Measurements from ENCODE around the gene TMEM237.
"Not testable (repeated sequence)": the region's sequence is repeated elsewhere in the genome, so short reads cannot be mapped to it uniquely, and the experiment has no call there.

TMEM237 gene, protein sequence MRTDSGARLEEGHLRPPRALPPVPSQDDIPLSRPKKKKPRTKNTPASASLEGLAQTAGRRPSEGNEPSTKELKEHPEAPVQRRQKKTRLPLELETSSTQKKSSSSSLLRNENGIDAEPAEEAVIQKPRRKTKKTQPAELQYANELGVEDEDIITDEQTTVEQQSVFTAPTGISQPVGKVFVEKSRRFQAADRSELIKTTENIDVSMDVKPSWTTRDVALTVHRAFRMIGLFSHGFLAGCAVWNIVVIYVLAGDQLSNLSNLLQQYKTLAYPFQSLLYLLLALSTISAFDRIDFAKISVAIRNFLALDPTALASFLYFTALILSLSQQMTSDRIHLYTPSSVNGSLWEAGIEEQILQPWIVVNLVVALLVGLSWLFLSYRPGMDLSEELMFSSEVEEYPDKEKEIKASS

DNA sequence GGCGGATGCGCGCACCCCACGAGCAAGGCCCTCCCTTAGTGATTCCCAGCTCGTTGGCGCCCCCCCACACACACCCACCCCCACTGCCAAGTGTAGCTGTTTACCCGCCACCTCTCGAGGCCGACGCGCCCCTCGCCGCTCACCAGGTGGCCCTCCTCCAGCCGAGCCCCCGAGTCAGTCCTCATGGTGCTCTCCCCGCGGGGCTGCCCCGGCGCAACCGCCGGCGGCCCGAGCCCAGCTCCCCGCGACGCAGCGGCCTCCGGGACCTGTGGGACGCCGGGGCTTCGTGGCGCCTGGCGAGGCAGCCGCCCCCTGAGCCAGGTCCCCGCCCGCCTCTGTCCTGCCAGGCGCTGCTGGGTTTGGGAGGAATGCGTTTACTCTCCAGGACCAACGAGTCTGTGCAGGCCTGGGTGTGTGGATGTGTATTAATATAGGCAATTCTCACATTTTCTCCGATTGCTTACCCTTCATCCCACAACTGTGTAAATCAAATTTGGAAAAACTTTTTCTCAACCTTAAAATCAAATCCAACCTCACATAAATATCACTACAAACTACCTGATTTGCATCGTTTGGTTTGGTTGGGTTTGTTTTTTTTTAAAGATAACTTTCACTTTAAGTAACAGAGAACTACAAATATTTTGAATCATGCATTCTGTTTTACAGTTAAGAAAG lies at the start of gene TMEM237:
Gene TMEM237 (minus strand): TSS at position 288 of the 675 bp plus-strand sequence. CDS start 103 bp downstream, at position 185.
- peak; percentile 30 for DNase-seq

DNA sequence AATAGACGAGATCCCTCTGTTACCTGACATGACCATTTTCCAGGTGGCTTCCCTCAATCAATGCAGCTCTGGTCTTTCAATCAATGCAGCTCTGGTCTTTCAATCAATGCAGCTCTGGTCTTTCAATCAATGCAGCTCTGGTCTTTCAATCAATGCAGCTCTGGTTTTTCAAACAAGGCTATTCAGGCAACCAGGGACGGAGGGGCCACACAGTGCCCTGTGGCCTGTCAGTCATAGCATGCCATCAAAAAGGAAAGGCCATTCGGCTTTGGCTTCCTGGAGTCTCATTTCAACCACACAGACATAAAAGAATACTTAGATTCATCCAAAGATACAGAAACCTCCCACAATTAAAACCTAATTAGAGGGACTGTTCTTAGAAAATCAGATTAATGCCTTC lies 41.9 kb upstream of the TMEM237 start:
- DNase-seq, result no peak

DNA sequence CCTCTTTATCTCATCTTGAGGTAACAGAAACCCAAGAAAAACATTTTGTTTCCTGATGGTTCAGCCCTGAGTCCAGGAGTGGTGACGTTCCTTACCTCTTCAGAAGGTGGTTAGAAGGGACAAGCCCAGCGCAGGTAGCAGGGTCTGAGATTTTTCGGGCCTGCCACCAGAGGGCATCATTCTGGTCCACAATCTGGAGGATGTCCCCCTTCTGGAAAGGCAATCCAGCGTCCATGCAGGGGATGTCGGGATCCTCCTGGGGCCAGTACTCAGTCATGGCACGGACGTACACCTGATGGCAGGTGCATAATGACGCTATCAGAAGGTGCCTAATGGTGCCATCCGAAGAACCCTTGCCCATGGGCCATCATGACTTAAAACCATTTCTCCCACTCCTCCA lies 37.4 kb upstream of the TMEM237 start:
- peak; percentile 30 for DNase-seq

DNA sequence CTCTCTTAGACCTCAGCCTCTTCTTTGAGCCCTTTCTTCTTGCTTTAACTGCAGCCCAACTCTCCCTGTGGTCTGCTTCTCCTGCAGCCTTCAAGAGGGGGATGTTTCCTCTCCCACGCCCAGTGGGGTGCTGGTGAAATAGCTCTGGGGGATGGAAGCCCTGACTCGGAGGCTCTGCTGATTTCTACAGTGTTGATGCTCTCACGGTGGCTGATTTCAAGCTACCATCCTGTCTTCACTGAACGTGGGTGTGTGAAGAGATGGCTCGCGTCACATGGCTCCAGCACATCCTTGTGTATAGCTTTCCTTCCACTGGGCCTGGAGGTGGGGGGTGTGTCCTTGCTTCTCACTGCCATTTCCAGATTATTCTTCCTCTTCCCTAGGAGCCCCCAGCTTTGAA lies 35.1 kb upstream of the TMEM237 start:
- DNase-seq, result no peak

DNA sequence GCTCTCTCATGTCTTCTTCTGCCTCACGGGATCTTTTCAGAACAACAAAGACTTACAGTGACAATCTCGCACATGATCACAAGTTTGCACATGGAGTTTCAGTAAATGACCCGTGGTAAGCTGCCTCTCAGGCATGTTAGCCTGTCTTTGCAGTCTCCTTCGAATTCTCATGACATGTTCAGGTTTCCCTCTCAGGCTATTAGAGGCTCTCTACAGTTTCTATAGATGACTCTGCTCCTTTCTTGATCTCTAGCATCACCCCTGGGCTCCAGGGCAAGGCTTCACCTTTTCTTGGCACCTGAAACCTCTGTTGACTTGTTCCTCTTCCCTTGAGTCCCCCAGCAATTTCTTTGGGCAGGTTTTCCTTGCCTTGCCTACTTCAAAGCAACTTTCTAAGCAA lies 32.2 kb upstream of the TMEM237 start:
- no peak for DNase-seq

DNA sequence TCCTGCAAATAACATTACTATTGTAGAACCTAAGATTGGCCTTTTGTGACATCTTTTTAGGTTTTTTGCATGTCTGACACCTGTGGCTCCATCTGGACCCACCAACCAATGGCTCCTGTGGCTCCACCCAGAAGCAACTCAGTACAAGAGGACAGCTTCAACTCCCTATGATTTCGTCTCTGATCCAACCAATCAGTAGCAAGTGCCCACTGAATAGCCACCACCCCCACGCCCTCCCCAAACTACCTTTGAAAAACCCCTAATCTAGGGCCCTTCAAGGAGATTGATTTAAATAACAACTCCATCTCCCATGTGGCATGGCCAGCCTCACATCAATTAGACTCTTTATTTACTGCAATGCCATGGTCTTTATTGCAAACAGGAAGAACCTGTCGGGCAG lies 31.5 kb upstream of the TMEM237 start:
- DNase-seq, result no peak

DNA sequence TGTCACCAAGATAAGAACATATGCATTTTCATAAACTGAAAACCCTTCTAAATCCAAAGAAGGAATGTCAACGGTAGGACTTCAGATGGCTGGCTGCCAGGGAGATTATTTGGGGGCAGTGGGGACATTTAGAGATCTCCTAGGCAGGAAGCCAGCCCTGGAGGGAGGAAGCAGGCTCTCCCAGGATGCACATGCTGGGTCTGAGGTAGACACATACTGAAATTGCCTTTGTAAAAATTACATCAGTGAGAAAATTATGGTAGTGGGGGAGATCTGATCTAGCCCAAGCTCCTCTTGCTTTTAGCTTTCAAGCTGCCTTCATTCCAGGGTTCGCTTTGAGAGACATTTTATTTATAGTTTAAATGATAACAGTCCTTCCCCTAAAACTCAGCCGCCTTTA lies 31.0 kb upstream of the TMEM237 start:
- no peak for DNase-seq

DNA sequence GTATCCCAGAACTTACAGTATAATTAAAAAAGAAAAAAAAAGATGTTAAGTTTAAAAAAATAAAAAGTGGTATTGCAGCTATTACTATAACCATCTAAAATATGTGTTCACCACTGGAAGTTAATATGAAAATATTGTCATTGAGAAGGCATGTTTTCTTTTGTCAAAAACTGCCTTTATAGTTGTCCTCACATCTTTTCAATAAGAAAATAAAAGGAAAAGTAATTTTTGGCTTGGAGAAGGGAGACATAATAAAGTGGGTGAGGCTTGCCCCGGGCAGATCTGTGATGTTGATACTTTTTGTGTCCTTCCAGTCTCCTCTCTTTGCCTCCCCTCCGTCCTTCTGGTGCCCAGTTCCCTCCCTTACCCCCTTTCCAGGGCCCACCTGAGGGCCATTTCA lies 30.2 kb upstream of the TMEM237 start:
- no peak for DNase-seq

DNA sequence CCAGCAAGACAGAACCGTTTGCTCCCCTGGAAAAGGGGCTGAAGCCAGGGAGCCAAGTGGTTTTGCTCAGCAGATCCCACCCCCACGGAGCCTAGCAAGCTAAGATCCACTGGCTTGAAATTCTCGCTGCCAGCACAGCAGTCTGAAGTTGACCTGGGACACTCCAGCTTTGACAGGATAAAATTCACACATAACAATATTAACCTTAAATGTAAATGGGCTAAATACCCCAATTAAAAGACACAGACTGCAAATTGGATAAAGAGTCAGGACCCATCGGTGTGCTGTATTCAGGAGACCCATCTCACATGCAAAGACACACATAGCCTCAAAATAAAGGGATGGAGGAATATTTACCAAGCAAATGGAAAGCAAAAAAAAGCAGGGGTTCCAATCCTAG lies 27.9 kb upstream of the TMEM237 start:
- DNase-seq, result not testable (repeated sequence)

DNA sequence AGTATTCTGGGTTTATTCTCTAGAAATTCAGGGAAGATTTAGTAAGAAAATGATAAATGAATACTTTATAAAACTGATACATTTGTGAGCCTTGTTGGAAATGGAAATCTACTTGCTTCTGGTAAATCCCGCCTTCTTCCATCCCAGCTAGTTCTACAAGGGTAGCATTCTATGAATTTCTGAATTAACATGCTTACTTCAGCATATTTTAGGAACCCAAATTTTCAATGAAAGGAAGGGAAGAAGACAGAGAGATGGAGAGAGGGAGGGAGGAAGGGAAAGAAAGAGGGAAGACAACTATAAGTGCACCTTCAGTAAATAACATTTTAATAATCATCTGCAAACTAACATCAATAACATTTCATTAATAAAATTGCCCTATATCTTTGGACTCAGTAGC lies 26.6 kb upstream of the TMEM237 start:
- no peak for DNase-seq

DNA sequence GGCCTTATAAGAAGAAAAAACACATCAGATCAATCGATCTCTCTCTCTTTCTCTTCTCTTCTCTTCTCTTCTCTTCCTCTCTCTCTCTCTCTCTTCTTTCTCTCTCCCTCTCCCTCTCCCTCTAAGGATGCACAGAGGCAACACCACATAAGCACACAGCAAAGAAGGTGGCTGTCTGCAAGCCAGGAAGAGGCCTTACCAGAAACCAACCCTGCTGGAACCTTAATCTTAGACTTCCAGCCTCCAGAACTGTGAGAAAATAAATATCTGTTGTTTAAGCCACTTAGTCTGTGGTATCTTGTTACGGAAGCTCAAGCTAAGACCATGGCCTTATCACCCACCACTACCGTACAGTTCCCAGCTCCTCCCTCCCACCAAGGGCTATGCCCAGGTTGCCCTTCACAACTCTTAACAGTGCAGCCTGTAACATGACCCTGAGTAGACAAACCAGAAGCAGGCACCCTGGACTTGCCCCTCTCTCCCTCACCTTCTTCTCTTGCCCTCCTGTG lies 25.2 kb upstream of the TMEM237 start:
- DNase-seq, result peak; percentile 61

DNA sequence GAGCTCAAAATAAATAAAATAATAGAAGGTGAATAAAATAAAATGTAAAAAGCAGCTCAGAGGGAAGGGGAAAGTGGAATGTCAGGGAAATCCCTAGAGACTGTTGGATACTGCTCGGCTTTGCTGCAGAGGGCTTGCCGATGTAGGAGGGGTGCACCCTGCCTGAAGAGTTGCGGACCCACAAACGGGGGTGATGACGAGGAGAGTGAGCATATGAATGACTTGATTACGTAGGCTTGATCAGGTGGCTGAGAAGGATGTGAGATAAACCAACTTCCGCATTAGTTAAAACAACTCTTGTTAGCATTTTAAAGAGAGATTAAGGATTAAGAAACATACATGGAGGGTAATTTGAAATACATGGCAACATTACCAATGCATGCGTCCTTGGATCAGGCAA lies 21.0 kb upstream of the TMEM237 start:
- DNase-seq, result no peak

DNA sequence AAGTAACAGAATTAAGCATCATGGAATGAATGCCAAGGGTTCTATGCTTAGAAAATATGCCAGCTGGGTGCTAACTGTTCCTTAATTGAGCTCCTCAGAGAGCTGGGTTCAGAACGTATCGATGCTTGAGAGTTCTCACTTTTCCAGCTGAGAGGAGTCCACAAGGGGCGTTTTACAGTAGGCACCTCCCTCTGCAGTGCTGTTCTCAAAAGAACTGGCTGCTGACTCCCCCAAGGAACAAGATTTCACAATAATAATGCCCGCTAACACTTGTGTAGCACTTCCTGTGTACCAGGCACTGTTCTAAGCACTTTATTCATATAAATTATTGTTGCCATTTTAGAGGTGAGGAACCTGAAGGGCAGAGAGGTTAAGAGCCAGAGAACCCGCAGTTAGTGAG lies 18.1 kb upstream of the TMEM237 start:
- DNase-seq, result peak; percentile 23

DNA sequence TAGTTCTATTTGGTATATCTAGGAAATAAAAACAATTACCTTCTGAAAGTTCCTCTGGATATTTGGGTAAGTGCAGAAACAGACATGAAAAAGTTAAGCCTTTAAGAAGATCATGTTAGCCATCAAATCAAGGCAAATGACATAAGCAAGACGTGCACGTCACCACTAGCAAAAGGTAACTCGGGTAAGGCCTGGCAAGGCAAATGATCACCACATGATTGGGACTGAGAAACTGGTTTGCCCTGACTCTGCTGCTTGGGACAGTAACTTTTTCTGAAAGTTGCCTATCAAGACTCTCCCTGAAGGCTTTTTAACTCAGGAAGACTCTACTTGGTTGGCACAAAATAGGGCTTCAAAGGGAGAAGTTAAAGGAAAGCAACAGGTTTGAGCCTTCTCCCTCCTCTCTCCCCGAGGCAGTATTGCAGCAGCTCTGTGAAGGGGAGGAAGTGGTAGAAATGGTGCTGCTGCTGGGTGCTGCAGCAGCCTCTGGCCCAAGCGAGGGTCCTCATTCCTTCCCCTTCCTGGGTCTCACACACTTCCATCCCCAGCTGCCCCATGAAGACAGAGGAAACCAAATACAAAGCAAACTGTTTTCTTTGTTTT lies 17.1 kb upstream of the TMEM237 start:
- no peak for DNase-seq

DNA sequence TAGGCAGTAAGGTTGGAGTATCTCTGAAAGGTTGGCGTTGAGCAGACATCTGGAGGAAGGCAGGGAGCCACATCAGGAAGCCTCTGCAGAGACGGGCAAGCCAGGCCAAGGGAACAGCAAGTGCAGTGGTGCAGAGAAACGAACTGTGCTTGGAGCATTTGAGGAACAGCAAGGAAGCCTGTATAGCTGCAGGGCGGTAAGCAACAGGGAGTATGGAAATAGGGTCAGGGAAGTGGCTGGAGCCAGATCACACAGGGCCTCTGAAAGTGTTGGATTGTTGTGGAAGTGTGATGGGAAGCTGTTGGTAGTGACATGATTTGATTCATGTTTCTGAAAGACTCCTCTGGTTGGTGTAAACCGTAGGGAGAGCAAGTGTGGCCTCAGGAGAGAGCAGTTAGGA lies 13.4 kb upstream of the TMEM237 start:
- no peak for DNase-seq

DNA sequence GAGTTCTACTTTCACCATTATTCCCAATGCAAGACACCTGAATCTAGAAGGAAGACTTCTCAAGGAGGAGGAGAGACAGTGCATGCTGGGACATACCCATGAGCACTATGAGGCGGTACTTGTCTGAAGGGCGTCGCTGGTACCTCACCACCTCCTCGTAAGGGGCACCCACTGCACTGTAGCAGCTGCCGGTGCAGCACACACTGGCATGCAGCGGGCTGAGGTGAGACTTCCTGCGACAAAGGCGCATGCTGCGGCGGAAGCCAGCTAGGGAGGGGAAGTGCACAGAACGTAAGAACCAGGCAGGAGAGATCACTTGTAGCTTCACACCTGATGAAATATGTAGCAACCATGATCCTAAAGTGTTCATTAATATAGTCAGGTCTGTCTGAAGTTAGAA lies 12.8 kb upstream of the TMEM237 start:
- DNase-seq, result no peak

DNA sequence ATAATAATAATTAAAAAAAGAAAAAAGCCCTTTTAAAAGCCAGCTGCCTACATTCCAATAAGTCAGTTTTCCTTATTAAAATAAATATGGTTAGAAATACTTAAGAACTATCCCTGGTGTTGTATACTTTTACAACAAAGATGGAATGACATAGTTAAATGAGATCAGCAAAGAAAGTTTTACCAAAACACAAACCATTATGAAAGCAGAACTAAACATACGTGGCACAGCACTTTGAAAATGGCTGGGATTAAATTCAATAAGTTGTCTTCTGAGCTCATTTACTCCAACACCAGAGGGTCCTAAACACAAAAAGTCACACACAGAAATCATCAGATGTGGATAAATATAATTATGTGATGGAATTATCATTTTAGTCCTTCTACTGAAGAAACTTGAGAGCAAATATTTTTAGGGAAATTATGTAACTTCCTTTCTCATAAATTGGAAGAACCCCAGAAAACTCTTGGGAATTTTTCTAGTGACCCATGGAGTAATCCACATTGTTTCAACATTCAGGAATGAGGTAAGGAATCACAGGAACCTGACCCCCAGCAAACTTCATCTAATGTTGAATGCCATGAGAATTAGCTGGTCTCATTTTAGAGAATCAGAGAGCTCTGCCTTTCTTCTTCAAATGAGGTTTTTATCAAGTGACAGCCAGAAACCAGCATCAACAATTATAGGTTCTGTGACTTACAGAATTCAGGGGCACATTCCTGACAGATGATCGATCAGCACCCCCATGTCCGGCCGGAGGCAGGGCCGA lies 11.5 kb upstream of the TMEM237 start:
- no peak for DNase-seq

DNA sequence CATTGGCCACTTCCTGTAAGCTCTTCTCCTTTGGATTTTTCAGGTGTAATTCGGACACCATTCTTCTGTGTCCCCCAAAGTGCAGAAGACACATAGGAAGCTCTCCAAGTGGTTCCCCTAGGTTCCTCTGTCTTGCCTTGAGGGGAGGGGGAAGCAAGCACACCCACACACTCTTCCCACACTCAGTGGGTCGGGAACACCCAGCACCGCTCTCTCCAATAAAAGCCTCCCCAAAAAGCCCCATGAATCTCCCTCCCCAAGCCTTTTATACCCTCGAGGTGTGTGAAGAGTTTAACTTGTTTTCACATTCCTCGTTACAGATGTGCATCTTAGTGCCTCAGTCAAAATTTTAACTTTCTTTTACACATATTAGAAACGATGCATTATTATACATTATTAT lies 9.9 kb upstream of the TMEM237 start:
- no peak for DNase-seq

DNA sequence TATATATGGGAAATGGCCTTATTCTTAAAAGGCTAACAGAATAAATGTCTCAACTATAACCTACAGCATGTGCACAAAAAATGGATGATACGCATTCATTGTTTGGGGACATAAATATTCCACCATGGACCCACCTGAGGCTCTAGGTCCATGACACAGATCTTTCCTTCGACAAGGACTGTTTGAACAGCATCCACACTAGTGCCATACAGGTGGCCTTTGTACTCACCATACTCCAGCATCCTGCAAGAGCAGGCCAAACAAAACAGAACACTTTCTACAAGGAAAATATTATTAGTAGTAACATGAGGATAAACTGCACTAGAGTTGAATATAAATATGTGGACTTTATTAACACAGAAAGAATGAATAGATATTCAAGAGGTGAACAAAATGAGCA lies 6.1 kb upstream of the TMEM237 start:
- DNase-seq, result no peak

DNA sequence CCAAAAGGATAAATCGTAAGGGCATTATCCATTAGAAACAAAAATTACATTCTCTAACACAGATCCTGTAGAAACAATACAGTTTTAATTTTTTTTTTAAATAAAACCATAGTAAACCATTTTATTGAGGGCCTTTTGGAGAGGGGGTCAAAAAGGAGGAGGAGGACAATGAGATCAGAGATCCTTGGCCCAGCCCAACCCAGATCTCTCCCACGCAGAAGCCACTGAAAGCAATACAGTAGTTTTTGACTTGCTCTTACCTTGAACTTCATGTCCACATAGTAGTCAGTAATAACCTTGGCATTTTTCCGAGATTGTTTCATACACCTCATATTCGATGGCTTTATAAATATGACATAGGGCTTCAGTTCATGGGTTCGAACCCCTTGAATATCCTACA lies 4.1 kb upstream of the TMEM237 start:
- no peak for DNase-seq

DNA sequence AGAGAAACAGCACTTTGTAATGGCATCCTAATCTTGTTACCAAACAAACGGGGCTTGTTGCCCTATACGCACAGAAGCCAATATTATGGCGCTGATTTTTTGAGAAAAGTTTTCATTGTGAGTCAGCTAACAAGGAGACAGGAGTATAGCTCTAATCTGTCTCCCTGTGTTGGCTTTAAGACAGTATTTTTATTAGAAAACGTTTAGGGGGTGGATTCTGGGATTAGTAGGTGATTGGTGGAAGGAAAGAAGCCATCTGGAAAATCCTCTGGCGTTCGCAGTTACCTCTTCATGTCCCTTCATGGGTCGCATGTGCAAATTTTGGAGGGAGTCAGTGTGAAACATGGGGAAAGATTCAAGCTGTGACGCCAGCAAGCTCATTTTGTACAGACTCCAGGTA lies 698 bp upstream of the TMEM237 start:
- DNase-seq, result no peak

DNA sequence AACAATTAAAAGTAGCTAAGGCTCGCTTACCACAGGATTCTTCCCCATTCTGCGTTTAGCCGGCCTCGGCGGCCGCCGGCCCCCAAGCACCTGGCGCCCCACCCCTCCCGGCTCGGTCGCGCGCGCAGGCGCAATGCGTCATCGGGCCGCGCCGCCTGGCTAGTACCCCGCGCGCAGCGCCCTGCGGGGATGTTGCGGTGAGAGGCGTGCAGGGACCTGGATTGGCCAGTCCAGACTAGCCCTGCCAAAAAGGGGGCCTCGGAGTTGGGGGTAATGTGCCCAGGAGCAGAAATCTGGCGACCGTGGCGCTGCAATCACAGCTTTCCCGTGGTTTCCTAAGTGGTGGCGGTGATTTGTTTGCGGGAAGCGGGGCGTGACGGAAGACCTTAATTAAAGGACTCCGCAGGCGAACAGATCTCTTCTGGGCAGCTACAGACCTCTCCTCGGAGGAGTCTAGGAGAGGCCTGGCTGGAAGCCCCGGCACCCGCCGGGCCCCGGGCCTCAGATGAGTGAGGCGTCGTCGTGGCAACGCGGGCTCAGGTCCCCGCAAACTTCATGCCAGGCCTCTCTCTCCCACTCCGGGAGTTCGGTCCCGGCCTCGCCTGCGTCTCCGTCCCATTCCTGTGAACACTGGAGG lies 606 bp downstream of the TMEM237 start:
- peak; percentile 83 for DNase-seq
